CD4-positive, alpha-beta T cell (primary cell): Measurements from ENCODE around the gene SRP19. TPM values are rescaled to one million over a fixed set of nuclear protein-coding genes. Genes with fewer than 3 reads are reported as not detected.
A peak's percentile ranks its signal among the peaks of the same experiment; 100 is the strongest.

Experiments
- ATAC-seq: fragments of 200-7000 bp; cut with Tn5 transposase; one replicate; pipeline ENCODE4 v1.10.0; 2022; ENCODE audit warnings: mild to moderate bottlenecking; ENCODE audit not compliant: poor library complexity
- CTCF ChIA-PET: fragments of 350-600 bp; sonication (Branson Sonifier 250); formaldehyde crosslinking; loops from one replicate; lab custom pipeline; 2021; ENCODE audit warnings: antibody characterized with exemption, inconsistent platforms; lab: Charles Lee
- POLR2A ChIA-PET: fragments of 350-600 bp; sonication (Branson Sonifier 250); formaldehyde crosslinking; loops from one replicate; lab custom pipeline; 2021; ENCODE audit warnings: antibody characterized with exemption, inconsistent platforms; lab: Charles Lee
- DNase-seq, 14 experiments: peaks; one replicate each; pipeline ENCODE4 v3.0.0-alpha.2; 2013 to 2020; ENCODE audit warnings: mixed read lengths in 2 of 14
- H3K27ac ChIP-seq, 2 donors: one replicate each; pipeline versions ENCODE4 v1.5.1 to v1.7.0; 2013; ENCODE audit warnings: low read length in 2 of 2, low read depth in 1 of 2, mild to moderate bottlenecking in 1 of 2
- H3K27me3 ChIP-seq, 2 experiments: 1 replicate in 1 of 2; 2 replicates in 1 of 2; pipeline versions ENCODE4 v1.6.1 to v1.7.0; 2013; ENCODE audit warnings: low read length in 2 of 2, control low read depth in 1 of 2, mild to moderate bottlenecking in 1 of 2, moderate library complexity in 1 of 2; ENCODE audit not compliant: insufficient read depth in 2 of 2, control insufficient read depth in 1 of 2
- H3K36me3 ChIP-seq: one replicate; pipeline ENCODE4 v1.6.1; 2013; ENCODE audit warnings: low read length, control low read depth; ENCODE audit not compliant: insufficient read depth
- H3K4me1 ChIP-seq: one replicate; pipeline ENCODE4 v1.6.1; 2013; ENCODE audit warnings: low read length, control low read depth; ENCODE audit not compliant: insufficient read depth
- H3K4me3 ChIP-seq: one replicate; pipeline ENCODE4 v1.5.1; 2013; ENCODE audit warnings: mild to moderate bottlenecking, low read length, moderate library complexity
- H3K9me3 ChIP-seq, 2 experiments: 1 replicate in 1 of 2; 2 replicates in 1 of 2; pipeline versions ENCODE4 v1.6.1 to v1.7.0; 2013; ENCODE audit warnings: low read length in 2 of 2, mild to moderate bottlenecking in 2 of 2, control low read depth in 1 of 2, moderate library complexity in 1 of 2; ENCODE audit not compliant: control insufficient read depth in 1 of 2, insufficient read depth in 1 of 2
- H3K27ac Mint-ChIP-seq: one replicate; pipeline ENCODE4 v1.8.0; 2020; ENCODE audit warnings: mixed read lengths
- H3K27me3 Mint-ChIP-seq: one replicate; pipeline ENCODE4 v1.8.0; 2021; ENCODE audit warnings: mixed read lengths
- H3K36me3 Mint-ChIP-seq: one replicate; pipeline ENCODE4 v1.8.0; 2021; ENCODE audit warnings: low read depth, mixed read lengths
- H3K4me1 Mint-ChIP-seq: one replicate; pipeline ENCODE4 v1.8.0; 2021; ENCODE audit warnings: low read depth, mixed read lengths
- H3K4me3 Mint-ChIP-seq: one replicate; pipeline ENCODE4 v1.8.0; 2020; ENCODE audit warnings: mild to moderate bottlenecking, mixed read lengths
- H3K9me3 Mint-ChIP-seq: one replicate; pipeline ENCODE4 v1.8.0; 2020; ENCODE audit warnings: mixed read lengths
- intact Hi-C, 2 experiments: fragments of 100-400 bp; cut with DNase I in 1 of 2; cut with micrococcal nuclease in 1 of 2; formaldehyde crosslinking; loops; one replicate each; pipeline versions ENCODE4 v1.15.1 to v1.9.0; 2023 to 2025; cut with DNase I, micrococcal nuclease
- total RNA-seq, 174 experiments: library from RNA in 2 of 174; stranded (reverse) in 2 of 174; gene quantifications; one replicate each; pipeline ENCODE4 v1.2.3 and lab custom pipeline; 2021 to 2026
- TF ChIP-seq, protein P1 (sequence below): fragments of 200-600 bp; IDR thresholded peaks from one replicate; pipeline ENCODE4 v1.8.0; 2022; ENCODE audit warnings: antibody characterized with exemption, mild to moderate bottlenecking

The SRP19 gene
- total RNA-seq, 2 experiments from 2014 or later, result 40.2 to 40.8 TPM

DNA sequence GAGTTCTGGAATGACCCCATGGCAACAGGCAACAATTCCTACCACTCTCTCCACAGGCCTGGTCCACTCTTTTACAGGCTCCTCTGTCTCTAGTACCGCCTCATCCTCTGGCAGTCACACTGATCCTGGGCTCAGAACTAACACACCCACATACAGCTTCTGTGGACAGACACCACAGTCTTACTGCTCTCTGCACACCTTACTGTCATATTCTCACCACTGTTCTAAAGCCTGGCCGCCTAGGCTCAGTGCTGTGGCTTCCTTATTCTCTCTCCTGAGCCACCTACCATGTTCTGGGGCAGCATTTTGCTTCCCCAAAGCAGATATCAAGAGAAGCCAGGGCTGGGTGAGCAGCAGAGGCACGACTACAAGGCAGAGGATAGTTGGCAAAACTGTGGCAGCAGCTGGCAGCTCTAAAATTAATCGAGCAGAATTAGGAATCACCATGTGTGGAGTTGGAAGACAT, 46.1 kb downstream of the SRP19 start:
- intact Hi-C loops, result no loop called here
- ChIA-PET POLR2A (interaction anchor here (1.0 kb wide), 1 partner anchor 14 kb away, joined by 5 read pairs; no protein-coding TSS in a partner anchor), CTCF (no interaction called here)
- Histone ChIP-seq H3K4me1 (peaks cover 4% of the 10 kb centered on the region), H3K27me3 (no peaks in the 10 kb centered on the region), H3K27ac (no peak overlapping the region), H3K9me3 (no peaks in the 10 kb centered on the region), H3K36me3 (peaks cover 39% of the 10 kb centered on the region), H3K4me3 (no peak overlapping the region)
- Mint-ChIP-seq H3K9me3 (no peaks in the 10 kb centered on the region), H3K36me3 (peaks cover 66% of the 10 kb centered on the region), H3K4me1 (peaks cover 37% of the 10 kb centered on the region), H3K27ac (peak overlapping the region; percentile 4), H3K27me3 (no peaks in the 10 kb centered on the region), H3K4me3 (no peak overlapping the region)
- DNase-seq (no peak), ATAC-seq (no peak)
- TF ChIP-seq, protein P1, sequence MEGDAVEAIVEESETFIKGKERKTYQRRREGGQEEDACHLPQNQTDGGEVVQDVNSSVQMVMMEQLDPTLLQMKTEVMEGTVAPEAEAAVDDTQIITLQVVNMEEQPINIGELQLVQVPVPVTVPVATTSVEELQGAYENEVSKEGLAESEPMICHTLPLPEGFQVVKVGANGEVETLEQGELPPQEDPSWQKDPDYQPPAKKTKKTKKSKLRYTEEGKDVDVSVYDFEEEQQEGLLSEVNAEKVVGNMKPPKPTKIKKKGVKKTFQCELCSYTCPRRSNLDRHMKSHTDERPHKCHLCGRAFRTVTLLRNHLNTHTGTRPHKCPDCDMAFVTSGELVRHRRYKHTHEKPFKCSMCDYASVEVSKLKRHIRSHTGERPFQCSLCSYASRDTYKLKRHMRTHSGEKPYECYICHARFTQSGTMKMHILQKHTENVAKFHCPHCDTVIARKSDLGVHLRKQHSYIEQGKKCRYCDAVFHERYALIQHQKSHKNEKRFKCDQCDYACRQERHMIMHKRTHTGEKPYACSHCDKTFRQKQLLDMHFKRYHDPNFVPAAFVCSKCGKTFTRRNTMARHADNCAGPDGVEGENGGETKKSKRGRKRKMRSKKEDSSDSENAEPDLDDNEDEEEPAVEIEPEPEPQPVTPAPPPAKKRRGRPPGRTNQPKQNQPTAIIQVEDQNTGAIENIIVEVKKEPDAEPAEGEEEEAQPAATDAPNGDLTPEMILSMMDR, result no peak

DNA sequence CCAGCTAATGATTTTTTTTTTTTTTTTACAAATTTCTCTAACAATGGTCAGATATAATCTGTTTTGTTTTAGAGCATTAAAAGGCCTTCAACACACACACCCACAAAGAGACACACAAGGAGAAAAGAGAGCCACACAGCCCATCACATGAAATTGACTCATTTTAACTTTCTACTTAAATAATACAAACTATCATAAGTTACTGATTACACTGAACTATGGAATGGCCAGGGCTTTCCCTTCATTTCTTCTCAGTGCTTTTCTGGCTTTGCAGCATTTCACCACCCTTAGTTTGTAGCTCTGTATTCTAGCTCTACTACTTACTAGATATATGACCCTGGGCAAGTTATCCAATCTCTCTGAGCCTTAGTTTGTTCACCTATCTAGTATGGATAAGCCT, 47.8 kb downstream of the SRP19 start:
- peak overlapping the region; percentile 14 for H3K27ac Mint-ChIP-seq
- TF ChIP-seq, protein P1, result no peak
- H3K4me3 Mint-ChIP-seq, result no peak overlapping the region
- CTCF ChIA-PET, result no interaction called here
- Histone ChIP-seq H3K36me3 (peaks cover 40% of the 10 kb centered on the region), H3K4me1 (peaks cover 11% of the 10 kb centered on the region), H3K4me3 (no peak overlapping the region), H3K27me3 (no peaks in the 10 kb centered on the region), H3K9me3 (no peaks in the 10 kb centered on the region), H3K27ac (no peak overlapping the region)
- H3K4me1 Mint-ChIP-seq, result peaks cover 36% of the 10 kb centered on the region
- no peak for DNase-seq
- intact Hi-C loops, result no loop called here
- H3K9me3 Mint-ChIP-seq, result no peaks in the 10 kb centered on the region
- POLR2A ChIA-PET, result no interaction called here
- H3K27me3 Mint-ChIP-seq, result no peaks in the 10 kb centered on the region
- ATAC-seq, result no peak
- peaks cover 64% of the 10 kb centered on the region for H3K36me3 Mint-ChIP-seq

DNA sequence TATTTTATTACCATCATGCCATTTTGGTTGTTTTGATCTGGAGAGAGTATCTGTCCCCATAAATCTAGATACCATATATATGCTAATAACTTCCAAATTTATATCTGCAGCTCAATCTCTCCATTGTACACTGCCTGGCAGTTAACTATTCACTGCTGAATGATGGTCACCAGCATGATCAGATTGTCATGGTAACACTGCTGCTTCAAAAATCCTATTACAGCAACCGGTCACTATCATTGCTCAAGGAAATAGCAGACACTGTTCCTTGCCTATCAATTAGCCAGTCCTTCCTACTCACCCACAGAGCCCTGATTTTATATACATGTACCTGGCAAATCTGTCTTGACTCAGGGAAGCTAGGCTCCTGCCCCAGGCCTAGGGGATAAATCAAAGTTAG, 49.4 kb downstream of the SRP19 start:
- no peak overlapping the region for H3K4me3 Mint-ChIP-seq
- DNase-seq, result no peak
- H3K36me3 ChIP-seq, result peaks cover 40% of the 10 kb centered on the region
- H3K27me3 Mint-ChIP-seq, result no peaks in the 10 kb centered on the region
- CTCF ChIA-PET, result interaction anchor here (1.2 to 2.0 kb wide), 2 partner anchors 11 to 62 kb away, joined by 4 to 9 read pairs; partner anchors contain the start of gene REEP5
- no peak for ATAC-seq
- H3K27me3 ChIP-seq, result no peaks in the 10 kb centered on the region
- no peak overlapping the region for H3K27ac Mint-ChIP-seq
- H3K36me3 Mint-ChIP-seq, result peaks cover 73% of the 10 kb centered on the region
- H3K4me1 Mint-ChIP-seq, result peaks cover 50% of the 10 kb centered on the region
- TF ChIP-seq, protein P1, result no peak
- H3K4me1 ChIP-seq, result peaks cover 11% of the 10 kb centered on the region
- H3K4me3 ChIP-seq, result no peak overlapping the region
- POLR2A ChIA-PET, result no interaction called here
- no peak overlapping the region for H3K27ac ChIP-seq
- intact Hi-C loops, result no loop called here
- no peaks in the 10 kb centered on the region for H3K9me3 Mint-ChIP-seq
- no peaks in the 10 kb centered on the region for H3K9me3 ChIP-seq
